Adipocyte (in vitro differentiated cells): ENCODE results near the gene RYR2.

Source experiments
- DNase-seq: peaks from one replicate; pipeline ENCODE4 v3.0.0-alpha.2; 2015; ENCODE audit warnings: low read depth
- H3K27me3 ChIP-seq: replicated peaks from 2 replicates; pipeline ENCODE4 v1.7.0; 2013; ENCODE audit warnings: mild to moderate bottlenecking, low read length, moderate library complexity; ENCODE audit not compliant: control insufficient read depth, insufficient read depth
- H3K36me3 ChIP-seq: 2 replicates; pipeline ENCODE4 v1.7.0; 2013; ENCODE audit warnings: low read length, mild to moderate bottlenecking, moderate library complexity; ENCODE audit not compliant: control insufficient read depth, insufficient read depth, severe bottlenecking
- H3K4me1 ChIP-seq: 2 replicates; pipeline ENCODE4 v1.7.0; 2013; ENCODE audit warnings: mild to moderate bottlenecking, low read length, moderate library complexity; ENCODE audit not compliant: control insufficient read depth, insufficient read depth
- H3K4me3 ChIP-seq: 2 replicates; pipeline ENCODE4 v1.7.0; 2013; ENCODE audit warnings: mild to moderate bottlenecking, low read length, moderate library complexity
- H3K9ac ChIP-seq: 2 replicates; pipeline ENCODE4 v1.7.0; 2013; ENCODE audit warnings: mild to moderate bottlenecking, low read length, moderate library complexity
- H3K9me3 ChIP-seq: 2 replicates; pipeline ENCODE4 v1.7.0; 2013; ENCODE audit warnings: mild to moderate bottlenecking, low read length, moderate library complexity; ENCODE audit not compliant: control insufficient read depth

Gene RYR2

DNA sequence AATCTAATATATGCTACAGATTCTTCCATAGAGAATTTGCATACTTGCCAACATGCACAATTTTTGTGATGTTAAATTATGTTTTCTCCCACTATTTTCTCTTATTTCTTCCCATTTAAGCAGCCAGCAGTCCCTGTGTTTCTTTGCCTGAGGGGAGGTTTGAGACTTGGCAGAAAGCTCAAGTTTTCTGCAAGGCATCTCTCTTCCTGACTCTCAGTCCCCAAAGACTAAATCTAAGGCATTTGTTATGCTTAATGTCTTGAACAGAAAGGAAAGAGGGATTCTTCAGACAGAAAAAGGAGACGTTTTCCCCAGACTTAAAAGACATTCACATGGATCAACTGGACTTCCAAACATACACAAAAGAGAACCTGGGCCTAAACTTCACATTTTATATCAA is 354.4 kb downstream of the RYR2 start:
- no peak overlapping the region for H3K9ac ChIP-seq
- no peak for DNase-seq
- no peak overlapping the region for H3K4me3 ChIP-seq
- H3K4me1 ChIP-seq = peaks cover 8% of the 10 kb centered on the region
- no peaks in the 10 kb centered on the region for H3K27me3 ChIP-seq
- H3K36me3 ChIP-seq = no peaks in the 10 kb centered on the region
- H3K9me3 ChIP-seq = peaks cover 16% of the 10 kb centered on the region

DNA sequence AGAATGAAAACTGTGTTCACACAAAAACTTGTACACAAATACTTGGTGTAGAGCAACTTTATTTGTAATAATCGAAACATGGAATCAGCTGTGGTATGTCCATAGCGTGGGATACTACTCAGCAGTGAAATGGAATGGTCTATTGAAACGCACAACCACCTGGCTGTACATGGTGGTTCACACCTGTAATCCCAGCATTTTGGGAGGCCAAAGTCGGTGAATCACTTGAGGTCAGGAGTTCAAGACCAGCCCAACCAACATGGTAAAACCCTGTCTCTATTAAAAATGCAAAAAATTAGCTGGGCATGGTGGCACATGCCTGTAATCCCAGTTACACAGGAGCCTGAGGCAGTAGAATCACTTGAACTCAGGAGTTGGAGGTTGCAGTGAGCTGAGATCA is 356.8 kb downstream of the RYR2 start:
- no peak overlapping the region for H3K9ac ChIP-seq
- H3K36me3 ChIP-seq = no peaks in the 10 kb centered on the region
- H3K4me3 ChIP-seq = no peak overlapping the region
- peaks cover 22% of the 10 kb centered on the region for H3K9me3 ChIP-seq
- no peak for DNase-seq
- H3K27me3 ChIP-seq = no peaks in the 10 kb centered on the region
- no peaks in the 10 kb centered on the region for H3K4me1 ChIP-seq

DNA sequence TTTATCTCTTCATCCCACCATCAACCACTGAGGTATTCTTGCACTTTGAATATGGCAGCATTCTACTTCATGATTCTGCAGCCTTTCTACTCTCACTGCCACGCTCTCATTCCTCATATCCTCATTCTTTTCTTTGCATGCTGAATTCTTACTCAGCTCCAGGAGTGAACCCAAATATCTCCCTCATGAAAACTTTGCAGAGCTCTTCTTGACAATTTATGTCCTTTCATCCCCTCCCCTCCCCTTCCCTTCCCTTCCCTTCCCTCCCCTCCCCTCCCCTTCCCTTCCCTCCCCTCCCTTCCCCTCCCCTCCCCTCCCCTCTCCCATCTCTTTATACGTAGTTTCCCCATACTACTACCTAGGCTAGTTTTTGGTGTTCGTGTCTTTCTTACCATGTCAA is 363.9 kb downstream of the RYR2 start:
- DNase-seq = no peak
- H3K27me3 ChIP-seq = no peaks in the 10 kb centered on the region
- H3K9me3 ChIP-seq = peaks cover 6% of the 10 kb centered on the region
- H3K4me1 ChIP-seq = no peaks in the 10 kb centered on the region
- H3K9ac ChIP-seq = no peak overlapping the region
- no peak overlapping the region for H3K4me3 ChIP-seq
- no peaks in the 10 kb centered on the region for H3K36me3 ChIP-seq

DNA sequence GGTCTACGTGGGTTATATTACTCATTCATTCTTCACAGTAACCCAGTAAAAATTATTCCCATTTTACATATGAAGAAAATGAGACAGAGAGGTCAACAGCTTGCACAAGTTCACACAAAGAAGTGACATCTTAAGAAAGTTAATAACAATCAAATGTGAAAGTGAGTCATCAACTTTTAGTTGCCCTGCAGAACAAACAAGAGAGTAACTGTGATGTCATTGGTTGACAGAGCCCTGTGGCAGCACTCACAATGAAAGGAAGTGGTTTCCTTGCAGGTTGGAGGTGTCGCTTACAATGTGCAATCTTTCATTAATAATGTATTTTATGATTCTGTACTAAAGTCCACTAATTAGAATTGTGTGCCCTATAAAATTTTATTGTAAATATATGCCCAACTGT is 369.6 kb downstream of the RYR2 start:
- H3K4me1 ChIP-seq = no peaks in the 10 kb centered on the region
- H3K9me3 ChIP-seq = peaks cover 5% of the 10 kb centered on the region
- DNase-seq = no peak
- H3K27me3 ChIP-seq = no peaks in the 10 kb centered on the region
- H3K9ac ChIP-seq = no peak overlapping the region
- no peak overlapping the region for H3K4me3 ChIP-seq
- no peaks in the 10 kb centered on the region for H3K36me3 ChIP-seq

DNA sequence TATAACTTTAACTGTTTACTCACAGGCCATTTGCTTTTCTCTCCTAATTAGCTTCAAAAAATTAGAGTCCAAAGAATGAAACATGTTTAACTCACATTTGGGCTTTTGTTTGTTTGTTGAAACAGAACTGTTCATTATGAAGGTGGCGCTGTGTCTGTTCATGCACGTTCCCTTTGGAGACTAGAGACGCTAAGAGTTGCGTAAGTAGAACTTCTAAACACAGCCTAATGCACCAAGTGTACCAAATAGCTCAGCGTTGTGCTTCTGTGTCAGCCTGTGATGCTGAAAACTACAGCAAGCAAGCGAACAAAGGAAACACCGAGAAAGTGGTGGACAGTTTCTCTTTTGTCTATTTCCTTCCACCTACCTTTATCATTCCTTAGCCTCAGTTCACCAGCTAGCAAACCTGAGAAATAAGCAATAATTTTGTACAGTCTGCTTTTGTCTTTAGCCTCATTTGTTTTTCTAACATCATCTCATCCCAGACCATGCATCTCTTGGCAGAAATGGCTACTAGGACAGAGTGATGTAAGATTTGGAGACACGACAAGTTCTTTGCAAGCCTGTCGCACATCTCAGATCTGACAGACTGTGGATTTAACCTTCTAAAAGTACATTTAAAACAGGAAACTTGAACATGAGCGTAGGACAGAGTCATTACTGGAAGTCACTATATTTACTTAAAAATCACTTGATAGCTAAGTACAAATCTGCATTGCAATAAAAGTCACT is 375.1 kb downstream of the RYR2 start:
- Histone ChIP-seq H3K4me3 (no peak overlapping the region), H3K36me3 (no peaks in the 10 kb centered on the region), H3K9ac (no peak overlapping the region), H3K9me3 (peaks cover 10% of the 10 kb centered on the region), H3K4me1 (no peaks in the 10 kb centered on the region), H3K27me3 (no peaks in the 10 kb centered on the region)
- no peak for DNase-seq

DNA sequence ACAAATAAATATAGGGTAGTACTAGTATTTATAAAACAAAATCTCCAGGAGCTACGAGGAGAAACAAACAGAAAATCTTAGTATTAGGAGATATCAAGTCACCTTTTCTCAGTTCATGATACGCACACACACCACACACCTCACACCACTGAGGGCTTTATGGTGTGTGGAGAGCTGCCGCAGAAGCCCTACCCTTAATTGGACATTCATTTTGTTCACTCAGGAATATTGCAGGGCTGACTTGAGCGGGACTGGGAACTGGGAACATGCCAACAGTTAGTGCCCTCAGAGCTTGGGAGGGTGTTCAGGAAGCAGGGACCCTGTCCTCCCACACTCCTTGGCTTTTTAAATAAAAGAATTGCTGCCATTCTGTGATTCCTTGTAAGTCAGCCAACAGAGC is 386.8 kb downstream of the RYR2 start:
- no peak for DNase-seq
- no peak overlapping the region for H3K9ac ChIP-seq
- H3K27me3 ChIP-seq = no peaks in the 10 kb centered on the region
- H3K9me3 ChIP-seq = no peaks in the 10 kb centered on the region
- no peaks in the 10 kb centered on the region for H3K36me3 ChIP-seq
- no peak overlapping the region for H3K4me3 ChIP-seq
- H3K4me1 ChIP-seq = no peaks in the 10 kb centered on the region

DNA sequence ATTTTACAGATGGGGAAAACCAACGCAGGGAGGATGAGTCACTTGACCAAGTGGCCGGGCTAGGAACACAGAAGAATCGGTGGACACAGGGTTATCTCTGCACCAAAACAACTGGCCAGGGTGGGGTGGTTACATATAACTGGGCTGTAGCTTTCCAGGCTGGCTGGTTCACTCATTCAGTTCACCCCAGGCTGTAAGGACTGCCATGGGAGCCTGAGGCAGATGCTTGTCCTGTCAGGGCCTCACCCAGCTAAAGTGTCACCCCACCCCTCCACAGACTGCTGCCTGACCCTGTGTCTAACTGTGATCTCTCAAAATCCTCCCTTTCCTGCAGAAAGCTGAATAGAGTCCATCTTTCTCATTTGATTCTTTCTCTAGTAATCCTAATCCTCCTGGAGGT is 387.3 kb downstream of the RYR2 start:
- H3K4me3 ChIP-seq = no peak overlapping the region
- H3K9ac ChIP-seq = no peak overlapping the region
- H3K36me3 ChIP-seq = no peaks in the 10 kb centered on the region
- no peaks in the 10 kb centered on the region for H3K4me1 ChIP-seq
- no peak for DNase-seq
- no peaks in the 10 kb centered on the region for H3K27me3 ChIP-seq
- H3K9me3 ChIP-seq = no peaks in the 10 kb centered on the region

DNA sequence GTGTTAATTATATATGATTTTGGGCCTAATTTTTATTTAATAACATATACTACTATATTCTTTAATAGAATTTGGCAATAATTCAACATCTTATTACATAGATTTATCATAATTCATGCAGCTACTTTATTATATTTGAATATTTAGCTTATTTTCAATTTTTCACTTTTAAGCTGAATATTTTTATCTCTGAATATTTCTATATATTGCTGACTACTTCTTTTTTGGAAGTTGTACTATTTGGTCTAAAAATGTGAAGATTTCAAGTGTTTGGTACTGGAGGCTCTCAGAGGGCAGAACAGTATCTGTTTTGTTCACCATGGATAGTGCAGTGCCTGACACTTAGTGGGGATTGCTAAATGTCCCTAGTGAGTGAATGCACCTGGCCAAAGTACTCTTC is 389.5 kb downstream of the RYR2 start:
- Histone ChIP-seq H3K36me3 (no peaks in the 10 kb centered on the region), H3K4me3 (no peak overlapping the region), H3K9me3 (no peaks in the 10 kb centered on the region), H3K9ac (no peak overlapping the region), H3K27me3 (no peaks in the 10 kb centered on the region), H3K4me1 (no peaks in the 10 kb centered on the region)
- no peak for DNase-seq

DNA sequence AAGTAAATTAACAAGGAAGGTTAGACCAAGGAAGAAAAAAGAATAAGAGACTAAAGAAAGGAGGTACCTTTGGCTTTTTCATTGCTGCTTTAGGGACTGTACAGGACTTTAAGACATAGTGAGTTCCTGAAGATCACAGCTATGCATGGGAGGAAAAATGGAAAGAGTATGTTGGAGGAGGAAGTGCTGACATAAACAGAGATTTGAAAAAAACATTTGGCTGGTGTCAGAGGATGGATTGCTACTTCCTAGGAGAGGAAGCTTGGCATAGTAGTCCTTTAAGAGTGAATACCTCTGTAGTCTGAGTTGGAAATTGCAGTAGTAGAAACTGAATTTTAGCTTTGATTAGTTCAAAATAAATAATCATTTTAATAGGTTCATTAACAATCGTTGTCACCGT is 398.4 kb downstream of the RYR2 start:
- no peaks in the 10 kb centered on the region for H3K9me3 ChIP-seq
- no peaks in the 10 kb centered on the region for H3K4me1 ChIP-seq
- H3K27me3 ChIP-seq = no peaks in the 10 kb centered on the region
- DNase-seq = no peak
- no peaks in the 10 kb centered on the region for H3K36me3 ChIP-seq
- no peak overlapping the region for H3K9ac ChIP-seq
- H3K4me3 ChIP-seq = no peak overlapping the region

DNA sequence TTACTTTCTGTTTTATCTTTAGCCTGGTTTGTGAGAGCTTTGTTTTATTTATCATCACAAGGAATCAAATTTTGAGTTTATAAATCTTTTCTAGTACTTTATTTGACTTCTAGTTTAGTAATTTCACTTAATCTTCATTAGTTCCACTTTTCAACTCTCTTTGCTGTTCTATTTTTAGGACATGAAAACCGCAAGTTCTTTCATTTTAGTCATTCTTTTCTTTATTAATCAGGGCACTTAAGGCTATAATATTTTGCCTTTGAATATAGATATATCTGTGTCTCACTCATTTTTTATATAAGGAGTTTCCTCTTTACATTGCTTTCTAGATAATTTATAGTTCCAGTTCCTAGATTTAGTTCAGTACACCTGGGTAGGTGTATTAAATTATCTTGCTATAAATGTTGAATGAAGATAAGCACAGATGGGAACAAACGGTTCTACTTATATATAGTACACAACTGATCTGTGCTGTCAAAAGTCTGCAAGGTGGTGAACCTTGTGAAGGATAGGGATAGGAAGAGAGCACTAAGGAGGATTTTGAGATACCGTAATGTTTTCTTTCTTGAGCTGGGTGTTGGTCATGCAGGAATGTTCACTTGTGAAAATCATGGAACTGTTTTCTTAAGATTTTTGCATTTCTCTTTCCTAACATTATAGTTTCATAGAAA is 402.3 kb downstream of the RYR2 start:
- no peak overlapping the region for H3K9ac ChIP-seq
- H3K27me3 ChIP-seq = no peaks in the 10 kb centered on the region
- no peaks in the 10 kb centered on the region for H3K36me3 ChIP-seq
- no peaks in the 10 kb centered on the region for H3K9me3 ChIP-seq
- no peak for DNase-seq
- H3K4me3 ChIP-seq = no peak overlapping the region
- H3K4me1 ChIP-seq = no peaks in the 10 kb centered on the region

DNA sequence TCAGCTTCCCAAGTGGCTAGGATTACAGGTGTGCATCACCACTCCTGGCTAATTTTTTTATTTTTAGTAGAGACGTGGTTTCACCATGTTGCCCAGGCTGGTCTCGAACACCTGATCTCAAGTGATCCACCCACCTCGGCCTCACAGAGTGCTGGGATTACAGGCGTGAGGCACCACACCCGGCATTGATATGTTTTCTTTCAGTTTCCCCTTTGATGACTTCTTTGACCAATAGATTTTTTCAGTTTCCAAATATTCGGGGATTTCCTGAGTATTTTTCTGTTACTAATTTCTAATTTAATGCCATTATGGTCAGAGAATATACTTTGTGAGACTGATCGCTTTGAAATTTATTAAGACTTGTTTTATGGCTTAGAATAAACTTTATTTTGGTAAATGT is 406.1 kb downstream of the RYR2 start:
- Histone ChIP-seq H3K27me3 (no peaks in the 10 kb centered on the region), H3K4me3 (no peak overlapping the region), H3K9me3 (no peaks in the 10 kb centered on the region), H3K36me3 (no peaks in the 10 kb centered on the region), H3K9ac (no peak overlapping the region), H3K4me1 (no peaks in the 10 kb centered on the region)
- no peak for DNase-seq

DNA sequence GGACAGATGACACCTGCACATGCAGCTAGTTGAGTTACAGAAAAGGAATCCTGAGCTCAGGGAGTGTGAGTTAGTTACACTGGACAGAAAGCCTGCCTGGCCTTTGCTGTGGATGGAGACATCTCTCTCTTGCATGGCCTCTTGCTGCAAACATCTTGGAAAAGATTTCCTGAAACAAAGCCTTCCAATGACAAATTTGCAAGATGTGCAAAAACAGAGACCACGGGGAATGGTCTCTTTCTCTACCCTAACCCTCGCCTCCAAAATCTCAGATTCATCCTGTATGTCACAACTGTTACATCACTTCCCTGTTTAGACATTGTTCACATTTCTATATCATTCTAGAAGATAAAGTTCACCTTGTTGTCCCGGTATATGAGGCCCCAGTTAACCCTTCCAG is 415.6 kb downstream of the RYR2 start:
- Histone ChIP-seq H3K9ac (no peak overlapping the region), H3K4me1 (no peaks in the 10 kb centered on the region), H3K27me3 (no peaks in the 10 kb centered on the region), H3K36me3 (no peaks in the 10 kb centered on the region), H3K4me3 (no peak overlapping the region), H3K9me3 (peaks cover 3% of the 10 kb centered on the region)
- no peak for DNase-seq
